ENCODE measurements around the gene KCNQ4.

Gene KCNQ4

DNA sequence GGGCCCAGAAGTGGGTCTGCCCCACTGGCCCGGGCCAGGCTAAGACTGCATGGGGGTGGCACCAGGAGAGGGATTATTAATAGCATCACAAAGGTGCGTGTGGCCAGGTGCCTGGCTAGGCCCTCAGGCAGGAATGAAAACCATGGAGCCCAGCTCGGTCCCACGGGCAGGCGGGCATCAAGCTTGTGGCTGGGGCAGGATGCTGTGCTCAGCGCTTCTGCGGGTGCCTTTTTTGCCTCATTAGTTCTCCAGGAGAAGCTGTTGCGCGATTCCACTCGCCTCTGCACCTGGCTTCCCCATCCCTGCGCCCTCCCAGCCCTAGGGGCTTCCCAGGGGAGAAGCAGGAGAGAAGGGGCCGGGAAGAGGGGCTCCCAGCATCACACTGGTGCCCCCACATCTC lies 39.3 kb downstream of the KCNQ4 start:
- DNase-seq: no peak

DNA sequence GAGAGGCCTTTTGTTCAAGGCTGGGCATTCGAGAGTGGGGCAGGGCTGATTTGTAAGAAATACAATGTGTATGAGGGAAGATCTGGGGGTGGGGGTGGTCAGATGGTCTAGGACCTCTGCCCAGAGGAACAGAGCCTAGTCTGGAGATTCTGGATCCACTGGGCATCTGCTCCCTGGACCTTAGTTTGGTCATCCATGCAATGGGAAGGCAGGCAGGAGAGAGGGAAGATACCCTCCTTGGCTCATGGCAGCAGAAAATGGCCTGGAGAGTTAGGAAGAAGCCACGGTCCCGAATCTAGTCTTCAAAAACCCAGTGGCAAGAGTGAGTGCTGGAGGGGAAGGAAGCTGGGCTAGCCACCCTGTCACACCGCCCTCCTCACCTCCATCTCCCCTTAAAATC lies 39.8 kb downstream of the KCNQ4 start:
- DNase-seq: no peak

DNA sequence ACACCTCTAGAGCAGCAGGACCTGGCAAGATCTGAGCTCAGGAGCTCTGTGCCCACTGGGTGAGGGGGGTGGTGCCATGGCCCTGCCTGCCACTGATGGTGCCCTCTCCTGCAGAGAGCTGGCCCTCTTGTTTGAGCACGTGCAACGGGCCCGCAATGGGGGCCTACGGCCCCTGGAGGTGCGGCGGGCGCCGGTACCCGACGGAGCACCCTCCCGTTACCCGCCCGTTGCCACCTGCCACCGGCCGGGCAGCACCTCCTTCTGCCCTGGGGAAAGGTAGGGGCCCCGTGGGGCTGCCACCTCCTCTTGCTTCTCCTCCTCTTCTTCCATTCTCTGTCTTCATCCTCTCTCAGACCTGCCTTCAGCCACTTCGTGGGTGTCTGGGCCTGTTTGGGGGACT lies 40.4 kb downstream of the KCNQ4 start:
- no peak for DNase-seq

DNA sequence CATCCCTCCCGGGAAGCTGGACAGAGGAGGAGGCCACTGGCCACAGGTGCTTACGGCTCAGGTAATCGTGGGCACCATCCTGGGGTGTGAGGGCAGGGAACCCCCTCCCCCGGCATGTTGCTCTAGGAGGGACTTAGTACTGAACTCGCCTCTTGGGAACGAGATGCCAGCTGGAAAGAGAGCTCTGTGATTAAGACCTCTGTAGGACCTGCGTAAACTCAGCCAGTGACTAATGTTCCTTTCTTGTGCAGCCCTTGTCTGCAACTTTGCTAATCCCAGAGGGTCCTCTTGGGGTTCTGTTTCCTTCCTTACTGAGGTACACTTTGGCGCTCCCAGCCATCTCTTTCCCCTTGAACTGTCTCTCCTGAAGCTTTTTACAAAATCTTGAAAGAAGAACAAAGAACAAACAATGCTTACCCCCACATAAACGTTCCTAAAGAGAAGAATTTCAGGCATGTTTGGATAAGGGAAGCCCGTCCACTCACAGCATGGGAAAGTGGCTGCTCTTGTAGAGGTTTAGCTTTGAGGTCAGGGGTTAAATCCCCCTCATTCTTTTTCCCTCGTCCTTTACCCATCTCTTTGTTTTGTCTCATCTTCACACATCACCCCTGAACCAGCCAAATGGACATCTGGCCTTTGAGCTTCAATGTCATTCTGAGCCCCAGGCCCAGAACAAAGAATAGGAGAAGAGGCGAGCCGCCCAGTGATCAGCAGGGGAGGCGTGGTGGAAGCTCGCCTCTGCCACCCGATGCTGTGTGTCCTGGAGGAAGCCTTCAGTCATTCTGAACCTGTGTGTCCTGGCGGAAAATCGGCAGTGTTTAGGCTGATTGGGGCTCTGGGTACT lies 41.2 kb downstream of the KCNQ4 start:
- no peak for DNase-seq

DNA sequence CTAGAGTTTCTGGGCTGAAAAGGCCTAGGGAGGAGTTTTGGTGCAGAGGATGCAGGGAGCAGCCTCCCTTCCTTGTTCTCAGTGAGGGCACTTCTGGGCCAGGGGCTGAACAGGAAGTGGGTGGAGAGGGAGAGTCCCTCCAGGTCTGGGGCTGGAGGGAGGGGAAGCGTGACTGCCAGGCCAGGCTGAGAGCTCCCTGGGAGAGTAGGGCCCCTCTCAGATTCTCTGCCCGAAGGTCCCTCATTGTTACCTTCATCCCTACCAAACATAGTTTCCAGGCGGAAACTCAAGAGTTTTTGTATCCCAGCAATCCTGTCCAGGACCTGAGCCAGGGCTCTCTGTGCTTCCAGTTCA lies 41.8 kb downstream of the KCNQ4 start:
- DNase-seq: no peak

DNA sequence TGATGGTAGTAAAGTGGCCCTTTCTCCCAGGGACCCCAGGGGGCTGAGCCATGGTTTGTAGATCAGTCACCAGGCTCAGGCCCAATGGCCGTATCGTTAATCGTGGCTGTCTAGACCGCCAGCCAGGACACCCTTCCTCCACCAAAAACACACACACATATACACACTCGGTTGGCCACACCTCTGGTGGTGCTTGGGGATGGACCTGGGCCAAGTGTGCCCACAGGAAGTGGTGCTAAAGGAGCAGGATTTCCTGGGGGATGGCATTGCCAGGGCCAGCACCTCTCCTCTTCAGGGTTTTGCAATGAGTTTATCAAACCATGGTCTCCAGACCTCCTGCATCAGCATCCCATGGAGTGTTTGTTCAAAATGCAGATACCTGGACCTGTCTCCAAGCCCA lies 42.4 kb downstream of the KCNQ4 start:
- DNase-seq: no peak

DNA sequence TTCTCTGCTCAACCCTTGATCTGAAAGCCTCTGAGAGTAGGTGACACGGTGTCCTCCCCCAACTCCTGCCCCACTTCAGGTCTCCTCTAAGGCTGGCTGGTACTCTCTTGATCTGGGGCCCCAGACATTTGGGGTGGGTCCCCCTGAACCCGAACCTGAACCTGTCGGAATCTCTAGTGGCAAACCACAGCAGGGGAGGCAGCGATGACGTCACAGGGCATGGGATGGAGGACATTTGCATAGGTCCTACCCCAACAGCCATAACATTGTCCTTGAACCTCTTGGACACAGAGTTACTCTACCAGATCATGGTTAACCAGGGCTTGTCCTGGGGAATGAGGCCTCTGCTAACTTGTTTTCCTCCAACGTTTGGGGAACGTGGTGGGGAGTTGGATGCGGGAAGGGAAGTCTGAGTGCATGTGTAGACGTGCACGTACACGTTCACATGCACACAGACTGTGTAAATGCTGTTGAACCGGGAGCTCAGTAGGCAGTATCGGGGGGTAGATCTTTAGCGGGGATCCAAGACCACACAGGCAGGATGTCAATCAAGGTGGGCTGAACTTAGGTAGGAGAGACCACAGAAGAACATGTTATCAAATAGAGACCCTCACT lies 46.2 kb downstream of the KCNQ4 start:
- no peak for DNase-seq

DNA sequence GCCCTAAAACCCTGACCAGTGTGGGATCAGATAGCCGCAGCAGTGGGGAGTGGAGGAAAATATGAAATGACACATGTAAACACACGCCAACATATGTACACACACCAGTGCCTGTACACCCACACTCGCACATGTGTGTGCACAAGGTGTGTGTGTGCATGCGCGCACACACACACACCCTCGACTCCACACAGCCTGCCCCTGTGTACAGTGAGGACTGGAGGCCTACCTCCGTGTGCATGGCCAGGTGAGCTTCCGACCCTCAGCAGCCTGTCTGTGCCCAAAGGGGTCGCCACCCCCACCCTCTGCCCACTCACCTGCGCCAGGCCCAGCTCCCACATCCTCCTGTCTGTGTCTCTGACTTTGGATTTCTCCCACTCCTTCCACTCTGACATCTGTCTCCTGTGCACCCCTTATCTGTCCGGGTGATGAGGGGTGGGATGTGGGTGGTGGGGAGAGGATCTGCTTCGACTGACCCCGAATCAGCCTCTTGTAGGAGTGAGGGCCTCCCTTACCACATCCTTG lies 46.9 kb downstream of the KCNQ4 start:
- DNase-seq: no peak

DNA sequence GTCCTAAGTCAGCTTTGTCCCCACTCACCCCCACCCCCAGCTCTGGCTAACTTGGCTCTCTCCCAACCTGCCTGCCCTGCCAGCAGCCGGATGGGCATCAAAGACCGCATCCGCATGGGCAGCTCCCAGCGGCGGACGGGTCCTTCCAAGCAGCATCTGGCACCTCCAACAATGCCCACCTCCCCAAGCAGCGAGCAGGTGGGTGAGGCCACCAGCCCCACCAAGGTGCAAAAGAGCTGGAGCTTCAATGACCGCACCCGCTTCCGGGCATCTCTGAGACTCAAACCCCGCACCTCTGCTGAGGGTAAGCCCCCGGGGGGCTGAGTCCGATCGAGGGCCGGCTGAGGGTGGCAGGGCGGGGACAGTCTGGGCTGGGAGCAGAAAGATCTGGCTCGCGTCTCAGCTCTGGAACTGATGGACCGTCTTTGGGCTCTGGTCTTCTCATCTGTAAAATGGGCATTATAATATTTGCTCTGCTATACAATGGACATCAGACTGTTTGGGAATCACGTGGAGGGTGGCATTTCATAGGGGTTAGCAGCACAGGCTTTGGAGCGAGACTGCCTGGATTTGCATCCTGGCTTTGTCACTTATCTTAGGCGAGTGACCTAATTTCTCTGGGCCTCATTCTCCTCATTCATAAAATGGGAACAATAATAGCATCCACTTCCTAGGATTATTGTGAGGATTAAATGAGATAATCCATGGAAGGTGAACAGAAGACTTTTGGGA lies 47.6 kb downstream of the KCNQ4 start:
- DNase-seq: no peak

DNA sequence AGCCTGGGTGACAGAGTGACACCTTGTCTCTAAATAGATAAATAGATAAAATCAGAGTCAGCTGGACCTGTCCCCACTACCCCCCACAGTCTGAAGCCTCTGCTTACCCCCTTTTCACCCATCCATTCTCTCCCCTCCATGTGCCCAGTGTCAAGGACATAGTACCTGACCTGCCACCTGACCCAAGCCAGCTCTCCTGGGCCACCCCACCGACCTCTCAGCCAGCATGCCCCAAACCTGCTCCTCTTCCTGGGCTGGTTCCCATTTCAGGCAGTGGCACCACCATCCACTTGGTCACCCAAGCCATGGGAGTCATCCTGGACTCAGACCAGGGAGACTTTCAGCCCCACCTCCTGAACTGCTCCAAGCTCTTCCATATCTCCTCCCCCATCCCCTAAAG lies 50.4 kb downstream of the KCNQ4 start:
- DNase-seq: no peak

DNA sequence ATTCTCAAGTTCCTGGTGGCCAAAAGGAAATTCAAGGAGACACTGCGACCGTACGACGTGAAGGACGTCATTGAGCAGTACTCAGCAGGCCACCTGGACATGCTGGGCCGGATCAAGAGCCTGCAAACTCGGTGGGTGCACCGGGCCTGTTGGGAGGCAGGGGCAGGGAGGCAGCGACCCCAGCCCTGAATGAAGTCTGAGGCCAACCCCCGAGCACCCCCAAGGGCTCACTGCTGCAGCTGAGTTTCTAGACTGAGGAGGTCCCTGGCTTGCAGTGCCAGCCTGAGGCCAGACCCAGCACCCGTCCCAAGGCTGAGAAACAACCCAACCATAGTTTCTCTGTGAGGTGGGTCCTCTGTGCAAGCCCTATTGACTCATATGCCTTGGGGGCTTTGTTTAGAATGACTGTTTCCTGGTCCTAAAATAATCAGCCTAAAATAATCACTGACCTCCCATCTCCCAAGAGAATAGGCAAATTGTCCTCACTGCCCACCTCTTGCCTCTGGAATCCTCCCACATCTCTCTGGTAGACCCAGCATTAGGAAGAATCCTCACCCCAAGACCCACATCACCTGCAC lies 51.5 kb downstream of the KCNQ4 start:
- no peak for DNase-seq

DNA sequence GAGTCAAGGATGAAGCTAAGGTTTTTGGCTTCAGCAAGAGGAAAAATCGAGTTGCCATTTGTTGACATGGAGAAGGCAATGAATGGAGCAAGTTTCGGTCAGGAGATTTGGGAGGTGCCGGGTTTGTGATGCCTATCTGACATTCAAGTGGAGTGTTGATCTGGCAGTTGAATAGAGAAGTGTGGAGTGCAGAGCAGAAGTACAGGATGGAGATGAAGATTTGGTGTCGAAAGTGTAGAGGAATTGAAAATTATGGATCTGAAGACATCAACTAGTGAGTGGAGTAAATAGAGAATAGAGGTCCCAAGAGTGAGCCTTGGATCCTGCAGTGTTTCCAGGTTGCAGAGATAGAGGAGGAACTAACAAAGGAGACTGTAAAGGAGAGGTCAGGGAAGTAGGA lies 52.7 kb downstream of the KCNQ4 start:
- no peak for DNase-seq

DNA sequence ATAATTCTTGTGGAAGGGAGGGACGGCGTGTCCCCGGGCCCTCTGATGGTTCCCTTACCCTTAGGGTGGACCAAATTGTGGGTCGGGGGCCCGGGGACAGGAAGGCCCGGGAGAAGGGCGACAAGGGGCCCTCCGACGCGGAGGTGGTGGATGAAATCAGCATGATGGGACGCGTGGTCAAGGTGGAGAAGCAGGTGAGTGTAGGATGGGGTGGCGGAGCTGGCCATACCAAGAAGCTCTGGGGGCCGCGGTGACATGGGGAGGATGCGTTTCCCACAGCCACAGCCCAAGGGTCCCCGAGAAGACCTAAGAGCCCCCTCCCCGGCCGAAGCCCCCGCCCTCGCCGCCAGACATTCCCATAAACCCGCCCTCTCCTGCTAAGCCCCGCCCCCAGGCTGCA lies 54.0 kb downstream of the KCNQ4 start:
- DNase-seq: no peak

DNA sequence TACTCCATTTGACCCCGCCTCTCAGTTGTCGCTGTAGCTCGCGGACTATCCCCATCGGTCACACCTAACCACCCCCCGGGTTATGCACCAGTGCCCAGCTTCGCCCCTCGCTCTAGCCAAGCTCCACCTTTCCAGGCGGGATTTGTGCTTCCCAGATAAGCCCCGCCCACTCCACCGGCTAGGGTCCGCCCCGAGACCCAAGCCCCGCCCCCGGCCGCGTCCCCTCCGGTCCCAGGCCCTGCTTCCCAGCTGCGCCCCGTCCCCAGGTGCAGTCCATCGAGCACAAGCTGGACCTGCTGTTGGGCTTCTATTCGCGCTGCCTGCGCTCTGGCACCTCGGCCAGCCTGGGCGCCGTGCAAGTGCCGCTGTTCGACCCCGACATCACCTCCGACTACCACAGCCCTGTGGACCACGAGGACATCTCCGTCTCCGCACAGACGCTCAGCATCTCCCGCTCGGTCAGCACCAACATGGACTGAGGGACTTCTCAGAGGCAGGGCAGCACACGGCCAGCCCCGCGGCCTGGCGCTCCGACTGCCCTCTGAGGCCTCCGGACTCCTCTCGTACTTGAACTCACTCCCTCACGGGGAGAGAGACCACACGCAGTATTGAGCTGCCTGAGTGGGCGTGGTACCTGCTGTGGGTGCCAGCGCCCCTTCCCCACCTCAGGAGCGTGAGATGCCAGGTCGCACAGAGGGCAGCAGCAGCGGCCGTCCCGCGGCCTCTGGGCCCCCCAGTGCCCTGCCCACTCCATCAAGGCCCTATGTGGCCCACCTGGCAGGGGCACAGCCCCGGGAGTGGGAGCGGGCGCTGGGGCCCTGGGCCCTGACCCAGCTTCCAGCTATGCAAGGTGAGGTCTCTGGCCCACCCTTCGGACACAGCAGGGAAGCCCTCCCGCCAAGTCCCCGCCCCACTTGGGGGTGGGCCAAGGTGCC lies 54.7 kb downstream of the KCNQ4 start:
- DNase-seq: no peak

DNA sequence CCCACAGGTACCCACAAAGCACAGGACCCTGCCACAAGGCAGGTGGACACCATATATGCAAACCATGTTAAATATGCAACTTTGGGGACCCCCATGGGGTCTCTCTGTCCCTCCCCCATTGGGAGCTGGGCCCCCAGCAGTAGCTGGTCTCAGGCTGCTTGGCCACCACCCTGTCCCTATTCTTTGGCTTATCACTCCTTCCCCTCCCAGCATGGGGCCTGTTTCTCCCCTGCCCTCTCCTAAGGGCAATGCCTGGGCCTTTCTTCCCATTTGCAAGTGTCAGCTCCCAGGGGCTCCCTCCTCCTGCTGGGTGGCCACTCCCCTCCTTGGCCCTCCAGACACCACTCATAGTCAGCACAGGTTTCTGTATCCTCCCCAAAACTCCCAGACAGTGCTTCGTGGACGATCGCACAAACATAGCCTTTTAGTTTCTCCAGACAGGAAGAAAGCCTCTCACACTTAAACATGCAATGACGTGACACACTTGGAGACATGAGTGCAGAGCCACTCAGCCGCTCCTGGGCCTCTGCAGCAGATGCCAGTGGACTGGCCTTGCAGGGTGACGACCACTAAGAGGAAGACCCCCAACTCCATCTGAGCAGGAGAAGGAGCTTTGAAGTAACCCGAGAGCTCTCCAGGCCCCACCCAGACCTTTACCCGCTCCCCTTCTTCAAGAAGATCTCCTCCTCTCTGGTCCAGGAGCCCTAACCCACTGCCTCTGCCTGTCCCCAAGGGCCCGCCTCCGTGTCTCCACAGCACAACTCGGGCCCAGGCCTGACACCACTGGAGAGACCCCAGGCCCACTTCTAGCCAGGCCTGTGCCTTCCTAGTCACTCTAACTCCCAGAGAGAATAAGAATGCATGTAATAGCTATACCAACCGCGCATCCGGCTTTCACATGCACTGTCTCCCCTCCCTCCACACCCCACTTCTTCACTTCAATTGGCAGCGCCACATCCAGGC lies 55.7 kb downstream of the KCNQ4 start:
- no peak for DNase-seq

DNA sequence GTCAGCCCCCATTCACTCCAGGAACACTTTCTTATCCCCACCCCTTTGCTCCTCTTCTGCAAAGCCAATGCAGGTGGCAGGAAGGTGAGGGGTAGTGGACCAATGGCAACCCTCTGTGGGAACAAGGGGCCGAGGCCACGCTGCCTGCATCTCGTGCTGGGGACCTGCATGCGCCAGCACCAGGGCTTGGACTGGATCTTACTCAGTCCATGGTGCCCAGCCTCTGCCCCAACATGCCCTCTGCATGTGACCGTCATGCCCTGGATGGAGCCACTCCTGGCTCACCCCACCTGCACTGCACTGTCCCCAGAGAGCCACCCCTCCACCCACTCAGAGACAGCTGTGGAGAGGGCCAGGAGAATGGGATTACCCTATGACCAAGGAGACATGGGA lies 56.4 kb downstream of the KCNQ4 start:
- no peak for DNase-seq

DNA sequence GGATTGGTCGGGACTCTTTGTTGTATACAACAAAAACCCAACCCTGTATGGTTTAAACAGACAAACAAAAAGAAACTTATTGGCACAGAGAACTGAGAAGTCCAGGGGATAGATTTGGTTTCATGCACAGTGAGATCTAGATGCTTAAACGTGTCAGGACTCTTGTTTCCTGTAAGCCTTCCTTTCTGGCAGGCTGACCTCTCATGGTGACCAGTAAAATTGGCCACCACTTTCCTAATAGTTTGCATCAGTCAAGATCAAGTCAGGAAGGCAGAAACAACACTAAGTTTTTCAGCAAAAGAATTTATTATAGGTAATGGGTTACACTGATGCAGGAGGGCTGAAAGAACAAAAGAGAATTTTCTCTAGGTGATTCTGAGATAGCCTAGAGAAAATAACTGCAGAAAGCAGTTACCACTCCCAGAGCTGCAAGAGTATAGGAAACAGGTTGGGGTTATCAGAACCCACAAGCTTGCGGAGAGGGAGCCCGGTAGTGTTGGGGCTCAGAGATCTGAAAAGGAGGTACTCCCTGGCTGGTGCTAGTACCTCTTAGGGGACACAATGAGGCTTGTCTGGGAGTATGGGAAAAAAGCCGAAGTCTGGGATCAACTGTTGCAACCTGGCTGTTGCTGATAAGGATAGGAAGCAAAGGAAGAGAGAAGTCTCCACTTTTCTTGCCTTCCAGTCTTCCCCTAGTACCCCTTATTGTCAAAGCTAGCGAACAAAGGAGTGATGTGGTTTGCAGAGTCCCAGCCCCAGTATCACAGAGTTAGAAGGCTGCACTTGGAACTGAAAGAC lies 57.1 kb downstream of the KCNQ4 start:
- no peak for DNase-seq

DNA sequence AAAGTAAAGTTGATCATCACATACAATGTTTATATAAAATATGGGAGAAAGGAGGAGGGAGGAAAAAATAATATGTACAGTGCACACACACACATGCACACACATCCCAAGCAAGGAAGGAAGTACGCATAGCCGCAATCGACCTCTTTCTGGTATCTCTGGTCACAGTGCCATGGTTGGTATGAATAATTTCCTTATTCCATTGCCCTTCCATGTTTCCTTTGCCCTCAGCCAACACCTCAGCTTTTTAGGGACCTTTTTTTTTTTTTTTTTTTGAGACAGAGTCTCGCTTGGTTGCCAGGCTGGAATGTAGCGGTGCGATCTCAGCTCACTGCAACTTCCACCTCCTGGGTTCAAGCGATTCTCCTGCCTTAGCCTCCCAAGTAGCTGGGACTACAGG lies 58.0 kb downstream of the KCNQ4 start:
- no peak for DNase-seq

DNA sequence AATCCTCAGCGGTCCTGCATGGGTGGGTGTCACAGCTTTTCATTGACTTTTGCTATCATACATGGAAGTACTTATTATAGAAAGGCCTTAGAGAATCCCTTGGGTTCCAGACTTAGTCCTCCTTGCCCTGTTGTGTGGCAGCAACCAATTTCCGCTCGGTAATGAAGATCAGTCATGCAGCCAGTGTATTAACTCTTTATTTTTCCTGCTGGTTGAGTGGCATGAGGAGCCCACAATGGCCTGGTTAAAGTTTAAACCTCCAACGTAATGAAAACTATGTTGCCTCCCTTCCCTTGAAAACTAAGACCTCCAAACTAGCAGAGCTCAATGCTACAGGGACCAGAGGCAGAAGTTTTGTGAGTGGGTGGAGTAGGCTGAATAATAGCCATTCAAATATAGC lies 58.6 kb downstream of the KCNQ4 start:
- no peak for DNase-seq

DNA sequence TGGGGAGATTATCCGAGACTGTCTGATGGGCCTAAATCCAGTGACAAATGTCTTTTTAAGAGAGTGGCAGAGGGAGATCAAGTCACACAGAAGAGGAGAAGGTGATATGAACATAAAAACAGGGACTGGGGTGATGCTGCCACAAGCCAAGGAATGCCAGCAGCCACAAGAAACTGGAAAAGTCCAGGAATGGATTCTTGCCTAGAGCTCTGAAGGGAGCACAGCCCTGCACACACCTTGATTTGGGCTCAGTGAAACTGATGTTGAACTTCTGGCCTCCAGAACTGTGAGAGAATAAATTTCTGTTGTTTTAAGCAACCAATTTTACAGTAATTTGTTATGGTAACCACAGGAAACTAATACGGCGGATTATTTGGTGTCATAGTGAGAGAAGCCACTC lies 59.1 kb downstream of the KCNQ4 start:
- no peak for DNase-seq

Measured in NCI-H524 treated with DMSO at 0.1 percent for 48 hours (cell line).